GM19035 (cell line): Measurements from ENCODE around the gene TINAGL1.

Source experiments
- ATAC-seq: cut with Tn5 transposase; IDR thresholded peaks from one replicate; pipeline ENCODE4 v1.9.1; 2021; ENCODE audit not compliant: unreplicated experiment

TINAGL1 gene

GRCh38 chr1:31568895-31569595 is 7.3 kb upstream of the TINAGL1 start:
- ATAC-seq: no peak

GRCh38 chr1:31569596-31570173 is 6.6 kb upstream of the TINAGL1 start:
- no peak for ATAC-seq

- ATAC-seq: no peak
These were observed 6.1 kb upstream of the TINAGL1 start for GRCh38 chr1:31570228-31570627.

GRCh38 chr1:31570906-31571305 is 5.4 kb upstream of the TINAGL1 start:
- ATAC-seq: no peak

- ATAC-seq: no peak
These were observed 4.7 kb upstream of the TINAGL1 start for GRCh38 chr1:31571340-31572295.

- ATAC-seq: no peak
These were observed 3.8 kb upstream of the TINAGL1 start for GRCh38 chr1:31572323-31573104.

GRCh38 chr1:31573261-31573660 is 3.1 kb upstream of the TINAGL1 start:
- no peak for ATAC-seq

GRCh38 chr1:31574749-31575368 is 1.5 kb upstream of the TINAGL1 start:
- ATAC-seq: no peak

GRCh38 chr1:31575369-31576140 is 760 bp upstream of the TINAGL1 start:
- no peak for ATAC-seq

- ATAC-seq: no peak
These were observed 584 bp downstream of the TINAGL1 start for GRCh38 chr1:31576743-31577455.

GRCh38 chr1:31577515-31578192 is 1.3 kb downstream of the TINAGL1 start:
- ATAC-seq: no peak

GRCh38 chr1:31579374-31579773 is 3.1 kb downstream of the TINAGL1 start:
- ATAC-seq: no peak

- ATAC-seq: no peak
These were observed 4.2 kb downstream of the TINAGL1 start for GRCh38 chr1:31580513-31580870.

- no peak for ATAC-seq
These were observed 4.7 kb downstream of the TINAGL1 start for GRCh38 chr1:31580891-31581603.

- ATAC-seq: no peak
These were observed 5.8 kb downstream of the TINAGL1 start for GRCh38 chr1:31581821-31582810.

- no peak for ATAC-seq
These were observed 7.0 kb downstream of the TINAGL1 start for GRCh38 chr1:31583082-31583994.
